Neural progenitor cell (in vitro differentiated cells): Measurements from ENCODE around the gene IARS2.

ENCODE experiments used
- EZH2 ChIP-seq: fragments of 200-600 bp; sonication (generic); IDR thresholded peaks from 2 replicates; pipeline ENCODE4 v1.6.1; 2017; ENCODE audit warnings: antibody characterized with exemption, mild to moderate bottlenecking, moderate library complexity
- EZH2phosphoT487 ChIP-seq: fragments of 200-600 bp; sonication (generic); IDR thresholded peaks from 2 replicates; pipeline ENCODE4 v1.6.1; 2017; ENCODE audit warnings: antibody characterized with exemption
- TF ChIP-seq, protein P1 (sequence below): fragments of 200-600 bp; sonication (generic); IDR thresholded peaks from 2 replicates; pipeline ENCODE4 v1.5.1; 2017; ENCODE audit warnings: antibody characterized with exemption, mild to moderate bottlenecking

DNA sequence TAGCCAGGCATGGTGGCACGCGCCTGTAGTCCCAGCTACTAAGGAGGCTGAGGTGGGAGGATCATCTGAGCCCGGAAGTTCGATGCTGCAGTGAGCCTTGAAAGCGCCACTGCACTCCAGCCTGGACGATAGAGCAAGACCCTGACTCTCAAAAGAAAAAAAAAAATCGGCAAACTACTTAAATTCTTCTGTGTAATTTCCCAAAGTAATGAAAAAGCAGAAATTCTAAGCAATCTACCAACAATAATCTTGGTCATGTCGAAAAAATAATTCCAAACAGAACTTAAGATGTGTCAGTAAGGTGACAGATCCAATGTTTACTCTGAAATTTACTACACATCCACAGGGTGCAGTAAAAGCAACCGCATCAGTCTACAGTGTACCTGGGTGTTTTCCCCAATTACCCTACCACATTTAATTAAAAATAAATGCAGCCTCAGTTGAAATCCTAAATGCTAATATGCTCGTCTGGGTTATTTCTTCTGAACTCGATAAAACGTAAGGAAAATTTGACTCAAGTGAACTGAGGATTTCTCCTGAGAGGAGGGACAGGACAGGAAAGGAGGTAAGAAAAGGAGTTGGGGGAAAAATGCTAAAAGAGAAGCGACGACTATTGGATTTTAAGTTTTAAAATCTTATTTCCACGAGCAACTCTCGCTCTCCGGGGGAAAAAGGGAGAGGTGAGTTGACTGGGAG, 48.4 kb upstream of the IARS2 start:
- TF ChIP-seq, protein P1, sequence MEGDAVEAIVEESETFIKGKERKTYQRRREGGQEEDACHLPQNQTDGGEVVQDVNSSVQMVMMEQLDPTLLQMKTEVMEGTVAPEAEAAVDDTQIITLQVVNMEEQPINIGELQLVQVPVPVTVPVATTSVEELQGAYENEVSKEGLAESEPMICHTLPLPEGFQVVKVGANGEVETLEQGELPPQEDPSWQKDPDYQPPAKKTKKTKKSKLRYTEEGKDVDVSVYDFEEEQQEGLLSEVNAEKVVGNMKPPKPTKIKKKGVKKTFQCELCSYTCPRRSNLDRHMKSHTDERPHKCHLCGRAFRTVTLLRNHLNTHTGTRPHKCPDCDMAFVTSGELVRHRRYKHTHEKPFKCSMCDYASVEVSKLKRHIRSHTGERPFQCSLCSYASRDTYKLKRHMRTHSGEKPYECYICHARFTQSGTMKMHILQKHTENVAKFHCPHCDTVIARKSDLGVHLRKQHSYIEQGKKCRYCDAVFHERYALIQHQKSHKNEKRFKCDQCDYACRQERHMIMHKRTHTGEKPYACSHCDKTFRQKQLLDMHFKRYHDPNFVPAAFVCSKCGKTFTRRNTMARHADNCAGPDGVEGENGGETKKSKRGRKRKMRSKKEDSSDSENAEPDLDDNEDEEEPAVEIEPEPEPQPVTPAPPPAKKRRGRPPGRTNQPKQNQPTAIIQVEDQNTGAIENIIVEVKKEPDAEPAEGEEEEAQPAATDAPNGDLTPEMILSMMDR, result no peak
- TF ChIP-seq EZH2, result no peak
- no peak for TF ChIP-seq EZH2phosphoT487
